Keratinocyte (primary cell): Measurements from ENCODE around the gene OR2B6. TPM values are rescaled to one million over a fixed set of nuclear protein-coding genes. Genes with fewer than 3 reads are reported as not detected.
"Not testable (repeated sequence)": the region's sequence is repeated elsewhere in the genome, so short reads cannot be mapped to it uniquely, and the experiment has no call there.

Experiments used
- DNase-seq: peaks from one replicate; pipeline ENCODE4 v3.0.0-alpha.2; 2011; ENCODE audit warnings: low read depth, missing footprints, low spot score
- FAIRE-seq: peaks from 2 replicates; lab custom pipeline; 2011; peaks lifted over from hg19 to GRCh38; lab: Jason Lieb, UNC
- H2AFZ ChIP-seq: 2 replicates; pipeline ENCODE4 v1.6.0; 2012; ENCODE audit warnings: low read length, control low read depth, inconsistent platforms; ENCODE audit not compliant: control insufficient read depth
- H3K27ac ChIP-seq: 2 replicates; pipeline ENCODE4 v1.5.1; 2011; ENCODE audit warnings: low read length; ENCODE audit not compliant: control insufficient read depth, insufficient read depth
- H3K27me3 ChIP-seq: 3 replicates; pipeline ENCODE4 v1.6.0; 2011; ENCODE audit warnings: low read length; ENCODE audit not compliant: control insufficient read depth, insufficient read depth; ENCODE audit errors: extremely low read depth
- H3K36me3 ChIP-seq, 2 experiments: 2 replicates in 1 of 2; 3 replicates in 1 of 2; pipeline ENCODE4 v1.5.1; 2011; ENCODE audit warnings: low read length in 2 of 2, mild to moderate bottlenecking in 1 of 2; ENCODE audit not compliant: control insufficient read depth in 2 of 2, insufficient read depth in 2 of 2; ENCODE audit errors: extremely low read depth in 1 of 2
- H3K4me1 ChIP-seq: 3 replicates; pipeline ENCODE4 v1.5.1; 2011; ENCODE audit warnings: low read length; ENCODE audit not compliant: control insufficient read depth, insufficient read depth; ENCODE audit errors: extremely low read depth
- H3K4me2 ChIP-seq: 3 replicates; pipeline ENCODE4 v1.6.0; 2011; ENCODE audit warnings: low read depth, low read length; ENCODE audit not compliant: control insufficient read depth, insufficient read depth; ENCODE audit errors: extremely low read depth
- H3K4me3 ChIP-seq, 3 experiments: fragments of 200-600 bp in 1 of 3; sonication (generic) in 1 of 3; 2 replicates in 2 of 3; 3 replicates in 1 of 3; pipeline ENCODE4 v1.5.1; 2011 to 2016; ENCODE audit warnings: low read length in 3 of 3, mild to moderate bottlenecking in 3 of 3, control low read depth in 2 of 3, inconsistent platforms in 1 of 3, low read depth in 1 of 3, mixed read lengths in 1 of 3, mixed run types in 1 of 3, moderate library complexity in 1 of 3; ENCODE audit not compliant: control insufficient read depth in 2 of 3, insufficient read depth in 2 of 3; ENCODE audit errors: extremely low read depth in 1 of 3
- H3K79me2 ChIP-seq: 2 replicates; pipeline ENCODE4 v1.6.0; 2012; ENCODE audit warnings: low read length; ENCODE audit not compliant: control insufficient read depth, insufficient read depth
- H3K9ac ChIP-seq: 3 replicates; pipeline ENCODE4 v1.6.0; 2011; ENCODE audit warnings: low read length; ENCODE audit not compliant: control insufficient read depth, insufficient read depth; ENCODE audit errors: extremely low read depth
- H3K9me1 ChIP-seq: 3 replicates; pipeline ENCODE4 v1.6.0; 2011; ENCODE audit warnings: low read length; ENCODE audit not compliant: control insufficient read depth, insufficient read depth; ENCODE audit errors: extremely low read depth
- H3K9me3 ChIP-seq: 2 replicates; pipeline ENCODE4 v1.5.1; 2012; ENCODE audit warnings: low read depth, low read length; ENCODE audit not compliant: control insufficient read depth
- H4K20me1 ChIP-seq: 3 replicates; pipeline ENCODE4 v1.6.0; 2011; ENCODE audit warnings: low read length; ENCODE audit not compliant: control insufficient read depth, insufficient read depth; ENCODE audit errors: extremely low read depth
- EZH2 ChIP-seq: IDR thresholded peaks from one replicate; pipeline ENCODE4 v1.6.1; 2012; ENCODE audit warnings: inconsistent platforms, mild to moderate bottlenecking, low read length, moderate library complexity
- dilution Hi-C: fragments of 300-500 bp; cut with MboI; formaldehyde crosslinking; loops from one replicate; pipeline ENCODE4 v1.7.0; 2020; ENCODE audit warnings: low sequenced_read_pairs; ENCODE audit not compliant: extremely low pct_ligation_motif_present
- polyA plus RNA-seq, 5 experiments: library from polyadenylated mRNA; depleted of rRNA in 3 of 5; stranded (reverse) in 3 of 5; stranded (forward) in 1 of 5; unstranded in 1 of 5; fragments of >200 nt; gene quantifications; 1 replicate in 1 of 5; 2 replicates in 3 of 5; 3 replicates in 1 of 5; pipeline versions ENCODE4 v1.2.1 to v1.2.3, GENCODE V29; 2011 to 2012; ENCODE audit warnings: missing spikeins in 2 of 5, low read depth in 1 of 5, low replicate concordance in 1 of 5
- TF ChIP-seq, protein P1 (sequence below), 3 experiments: IDR thresholded peaks in 1 of 3; conservative IDR thresholded peaks in 1 of 3; optimal IDR thresholded peaks in 1 of 3; 2 replicates in 2 of 3; 3 replicates in 1 of 3; pipeline versions ENCODE3 to v1.5.1; 2011; ENCODE audit warnings: low read length in 3 of 3, mild to moderate bottlenecking in 3 of 3, moderate library complexity in 2 of 3, control low read depth in 1 of 3, inconsistent platforms in 1 of 3; ENCODE audit not compliant: insufficient read depth in 2 of 3; ENCODE audit errors: extremely low read depth in 1 of 3

OR2B6 gene
- polyA plus RNA-seq, 1 donor (not counting 4 experiments of a cell fraction or from before 2014, with no cell fraction given), result not detected

- Histone ChIP-seq H3K27ac (no peak overlapping the region), H3K9me1 (no peaks in the 10 kb centered on the region), H2AFZ (peak overlapping the region; percentile 16), H3K9me3 (no peaks in the 10 kb centered on the region), H3K4me1 (peaks cover 6% of the 10 kb centered on the region), H4K20me1 (no peaks in the 10 kb centered on the region), H3K4me2 (peak overlapping the region; percentile 50), H3K4me3 (no peak overlapping the region), H3K79me2 (no peaks in the 10 kb centered on the region), H3K36me3 (no peaks in the 10 kb centered on the region), H3K9ac (no peak overlapping the region), H3K27me3 (no peaks in the 10 kb centered on the region)
- dilution Hi-C loops, result no loop called here
- FAIRE-seq (peak; percentile 81), DNase-seq (no peak)
- TF ChIP-seq, protein P1, sequence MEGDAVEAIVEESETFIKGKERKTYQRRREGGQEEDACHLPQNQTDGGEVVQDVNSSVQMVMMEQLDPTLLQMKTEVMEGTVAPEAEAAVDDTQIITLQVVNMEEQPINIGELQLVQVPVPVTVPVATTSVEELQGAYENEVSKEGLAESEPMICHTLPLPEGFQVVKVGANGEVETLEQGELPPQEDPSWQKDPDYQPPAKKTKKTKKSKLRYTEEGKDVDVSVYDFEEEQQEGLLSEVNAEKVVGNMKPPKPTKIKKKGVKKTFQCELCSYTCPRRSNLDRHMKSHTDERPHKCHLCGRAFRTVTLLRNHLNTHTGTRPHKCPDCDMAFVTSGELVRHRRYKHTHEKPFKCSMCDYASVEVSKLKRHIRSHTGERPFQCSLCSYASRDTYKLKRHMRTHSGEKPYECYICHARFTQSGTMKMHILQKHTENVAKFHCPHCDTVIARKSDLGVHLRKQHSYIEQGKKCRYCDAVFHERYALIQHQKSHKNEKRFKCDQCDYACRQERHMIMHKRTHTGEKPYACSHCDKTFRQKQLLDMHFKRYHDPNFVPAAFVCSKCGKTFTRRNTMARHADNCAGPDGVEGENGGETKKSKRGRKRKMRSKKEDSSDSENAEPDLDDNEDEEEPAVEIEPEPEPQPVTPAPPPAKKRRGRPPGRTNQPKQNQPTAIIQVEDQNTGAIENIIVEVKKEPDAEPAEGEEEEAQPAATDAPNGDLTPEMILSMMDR (optimal IDR thresholded peaks at IDR 0.05 in 1 of 3, IDR thresholded peaks at IDR 0.05 in 1 of 3, conservative IDR thresholded peaks at IDR 0.05 in 1 of 3; ENCODE audit: extremely low read depth in 1 of 3, insufficient read depth in 2 of 3, low read length in 3 of 3), result no peak
- TF ChIP-seq EZH2, result no peak
These were observed 32.9 kb upstream of the OR2B6 start for GRCh38 chr6:27924179-27924578.

GRCh38 chr6:27928041-27928440 is 29.0 kb upstream of the OR2B6 start:
- H3K79me2 ChIP-seq, dilution Hi-C loops, H3K4me3 ChIP-seq, H4K20me1 ChIP-seq, DNase-seq, H3K4me2 ChIP-seq, H3K36me3 ChIP-seq, H3K27ac ChIP-seq, H3K9me3 ChIP-seq, H3K9me1 ChIP-seq, H3K9ac ChIP-seq, H2AFZ ChIP-seq, FAIRE-seq, H3K4me1 ChIP-seq, H3K27me3 ChIP-seq: not testable (repeated sequence)

DNA sequence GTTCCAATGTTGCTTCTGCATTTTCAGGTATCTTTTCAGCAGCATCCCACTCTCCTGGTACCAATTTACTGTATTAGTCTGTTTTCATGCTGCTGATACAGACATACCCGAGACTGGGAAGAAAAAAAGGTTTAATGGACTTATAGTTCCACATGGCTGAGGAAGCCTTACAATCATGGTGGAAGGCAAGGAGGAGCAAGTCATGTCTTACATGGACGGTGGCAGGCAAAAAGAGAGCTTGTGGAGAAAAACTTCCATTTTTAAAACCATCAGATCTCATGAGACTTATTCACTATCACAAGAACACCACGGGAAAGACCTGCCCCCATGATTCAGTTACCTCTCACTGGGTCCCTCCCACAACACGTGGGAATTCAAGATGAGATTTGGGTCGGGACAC is 27.1 kb upstream of the OR2B6 start:
- dilution Hi-C loops, H3K79me2 ChIP-seq, H3K9me1 ChIP-seq, H3K4me1 ChIP-seq, H3K4me3 ChIP-seq, H3K36me3 ChIP-seq, H4K20me1 ChIP-seq, H3K9me3 ChIP-seq, H3K4me2 ChIP-seq, FAIRE-seq, H3K27me3 ChIP-seq, DNase-seq, H2AFZ ChIP-seq, H3K9ac ChIP-seq, H3K27ac ChIP-seq: not testable (repeated sequence)
